ENCODE measurements around the gene ZNF185.

ZNF185 gene

DNA sequence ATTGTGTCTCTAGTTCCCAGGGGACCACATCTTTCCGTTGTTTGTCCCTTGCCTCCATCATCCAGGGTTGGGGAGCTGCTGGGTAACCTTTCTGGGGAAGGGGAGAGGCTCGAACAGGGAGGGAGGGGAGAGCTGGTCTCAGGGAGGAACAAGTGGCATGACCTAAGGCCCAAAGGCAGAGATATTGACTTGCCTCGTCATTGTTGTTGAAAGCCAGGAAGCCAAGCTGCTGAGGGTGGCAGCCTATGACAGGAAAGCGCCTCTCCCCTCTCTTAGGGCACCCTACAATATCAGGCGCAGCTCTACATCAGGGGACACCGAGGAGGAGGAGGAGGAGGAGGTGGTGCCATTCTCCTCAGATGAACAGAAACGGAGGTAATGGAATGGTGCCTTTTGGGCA, 20.8 kb downstream of the ZNF185 start:
- DNase-seq, result no peak

DNA sequence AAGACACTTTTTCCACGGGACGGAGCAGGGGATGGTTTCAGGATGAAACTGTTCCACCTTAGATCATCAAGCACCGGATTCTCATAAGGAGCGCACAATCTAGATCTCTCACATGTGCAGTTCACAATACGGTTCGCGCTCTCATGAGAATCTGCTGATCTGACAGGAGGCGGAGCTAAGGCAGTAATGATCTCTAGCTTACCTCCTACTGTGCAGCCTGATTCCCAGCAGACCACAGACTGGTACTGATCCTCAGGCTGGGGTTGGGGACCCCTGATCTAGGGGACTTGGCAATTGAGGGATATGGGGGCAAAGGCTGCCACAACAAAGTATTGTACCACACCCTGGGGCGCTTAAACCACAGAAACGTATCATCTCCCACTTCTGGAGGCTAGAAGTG, 25.7 kb downstream of the ZNF185 start:
- DNase-seq, result no peak

DNA sequence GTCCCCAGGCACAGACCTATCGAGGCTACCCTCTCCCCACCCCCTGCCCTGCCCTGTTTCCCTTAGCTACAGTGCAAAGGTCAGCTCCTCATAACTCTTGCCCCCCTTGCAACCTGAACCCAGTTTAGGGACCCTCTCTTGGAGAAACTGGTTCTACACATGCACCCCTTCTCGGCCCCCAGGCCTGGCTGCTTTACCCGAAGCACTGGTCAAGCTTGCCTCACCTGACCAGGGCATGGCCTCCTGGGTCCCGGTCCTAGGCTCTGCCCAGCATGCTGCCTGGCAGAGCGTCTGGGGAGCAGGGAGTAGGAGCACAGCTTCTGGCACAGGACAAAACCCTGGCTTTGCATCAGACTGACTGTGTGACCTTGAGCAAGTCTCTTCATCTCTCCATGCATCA, 28.0 kb downstream of the ZNF185 start:
- DNase-seq, result no peak

DNA sequence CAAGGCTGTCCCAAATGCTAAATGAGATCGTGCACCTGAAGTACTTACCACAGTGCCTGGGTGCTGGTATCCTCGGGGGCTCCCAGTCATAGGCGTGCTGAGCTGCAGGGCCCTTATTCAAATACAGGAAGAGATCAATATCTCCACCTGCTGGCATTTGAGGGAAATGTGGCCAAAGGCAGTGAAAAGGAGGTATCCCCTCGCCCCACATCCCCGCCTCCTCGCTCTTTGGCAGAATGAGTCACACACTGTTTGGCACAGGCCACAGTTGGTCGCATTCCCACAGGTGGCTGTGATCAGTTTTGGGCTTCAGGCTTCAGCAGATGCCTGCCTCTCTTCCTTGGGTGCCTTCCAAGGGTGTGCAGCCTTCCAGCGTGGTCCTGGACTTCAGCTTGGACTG, 28.4 kb downstream of the ZNF185 start:
- peak; percentile 65 for DNase-seq

DNA sequence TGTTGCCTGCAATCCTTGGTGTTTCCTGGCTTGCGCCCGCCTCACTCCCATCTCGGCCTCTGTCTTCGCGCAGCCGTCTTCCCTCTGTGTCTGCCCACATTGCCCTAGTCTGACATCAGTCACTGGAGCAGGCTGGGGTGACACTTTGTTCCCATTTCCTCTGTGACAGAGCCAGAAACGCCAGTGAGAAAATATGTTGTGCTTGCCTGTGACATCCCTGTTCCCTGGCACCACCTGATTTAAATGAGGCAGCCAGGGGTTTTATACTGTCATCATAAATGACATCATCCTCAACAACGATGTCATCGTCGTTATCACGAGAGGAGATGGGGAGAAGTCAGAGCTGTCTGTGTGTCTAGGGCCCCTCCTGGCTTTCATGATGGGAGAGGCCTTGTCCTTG, 29.1 kb downstream of the ZNF185 start:
- DNase-seq, result no peak

DNA sequence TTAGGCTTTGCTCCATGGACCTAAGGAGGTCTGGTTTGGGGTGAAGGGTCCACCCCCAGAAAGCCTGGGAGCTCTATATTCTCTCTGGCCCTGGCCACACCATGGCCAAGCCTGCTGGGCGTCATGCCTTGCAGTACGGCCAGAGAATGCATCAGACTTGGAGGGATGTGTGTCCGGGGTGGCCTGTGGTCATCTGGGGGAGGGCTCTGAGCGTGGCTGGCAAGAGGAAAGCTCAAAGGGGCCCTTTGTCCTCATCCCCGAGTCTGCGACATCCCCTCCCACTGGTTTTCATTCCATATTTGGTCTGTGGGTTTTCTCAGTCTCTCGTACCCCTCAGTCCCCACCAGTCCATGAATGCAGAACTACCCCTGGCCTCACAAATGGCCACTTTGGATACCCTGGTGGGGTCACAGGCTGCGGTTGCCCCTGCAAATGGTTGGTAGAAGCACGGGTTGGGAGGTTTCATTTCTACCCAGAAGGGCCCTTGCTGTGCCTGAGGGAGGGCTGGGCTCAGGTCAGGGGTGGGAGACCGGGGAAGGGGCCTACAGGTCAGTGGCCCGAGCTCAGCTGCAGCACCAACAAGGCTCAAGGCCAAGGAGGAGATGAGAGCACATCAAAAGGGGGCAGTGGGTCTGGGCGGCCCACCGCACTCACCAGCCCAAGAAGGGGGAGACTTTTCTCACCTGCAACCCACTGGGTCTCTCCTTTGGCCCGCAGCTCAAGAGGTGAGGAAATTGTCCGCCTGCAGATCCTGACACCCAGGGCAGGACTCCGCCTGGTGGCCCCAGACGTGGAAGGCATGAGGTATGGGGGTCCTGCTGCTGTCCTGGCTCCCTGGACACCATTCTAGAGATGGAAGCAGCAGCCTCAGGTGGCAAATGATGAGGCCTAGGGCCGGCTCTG, 30.2 kb downstream of the ZNF185 start:
- no peak for DNase-seq

DNA sequence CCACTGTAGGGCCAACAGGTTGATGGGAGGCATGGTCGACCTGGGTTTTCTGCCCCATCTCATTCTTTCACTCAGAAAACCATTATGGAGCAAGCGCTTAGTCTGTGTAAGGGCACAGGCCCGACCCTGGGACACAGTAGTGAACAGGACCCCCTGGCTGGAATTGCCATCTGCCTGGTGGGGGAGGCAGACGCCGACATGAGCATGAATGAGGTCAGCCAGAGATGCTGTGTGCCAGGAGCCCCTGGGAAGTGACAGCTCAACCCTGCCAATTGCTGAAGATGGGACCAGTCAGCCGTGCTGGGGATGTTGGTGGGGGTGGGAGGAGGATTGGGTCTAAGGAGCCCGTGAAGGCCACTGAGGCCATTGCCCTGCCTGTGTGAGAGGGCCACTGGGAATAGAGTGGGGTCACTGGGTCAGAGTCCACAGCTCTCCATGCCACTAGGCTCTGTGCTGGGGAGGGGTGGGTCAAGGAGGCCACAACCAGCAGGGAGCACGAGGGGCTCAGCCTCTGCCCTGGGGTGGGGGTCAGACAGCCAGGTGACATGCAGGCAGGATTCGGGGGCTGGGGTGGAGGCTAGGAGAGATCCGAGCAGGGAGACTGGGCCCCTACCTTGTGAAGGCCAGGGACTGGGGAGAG, 31.0 kb downstream of the ZNF185 start:
- DNase-seq, result no peak

DNA sequence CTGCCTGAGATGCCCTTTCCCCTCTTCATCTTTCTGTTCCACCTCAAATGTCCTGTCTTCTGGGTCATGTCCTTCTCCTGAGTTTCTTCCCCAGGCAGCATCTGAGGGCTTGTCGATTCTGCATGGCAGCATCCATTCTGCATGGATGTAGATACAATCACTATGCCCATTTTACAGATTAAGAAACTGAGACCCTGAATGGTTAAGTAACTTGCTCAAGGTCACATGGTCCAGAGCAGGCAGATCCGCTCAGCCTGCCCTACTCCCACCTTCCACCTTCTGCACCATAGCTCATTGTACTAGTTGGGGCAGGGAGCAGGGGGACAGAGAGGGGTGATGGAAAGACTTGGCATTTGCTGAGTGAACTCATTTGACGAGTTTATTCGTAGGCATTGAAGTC, 32.0 kb downstream of the ZNF185 start:
- no peak for DNase-seq

DNA sequence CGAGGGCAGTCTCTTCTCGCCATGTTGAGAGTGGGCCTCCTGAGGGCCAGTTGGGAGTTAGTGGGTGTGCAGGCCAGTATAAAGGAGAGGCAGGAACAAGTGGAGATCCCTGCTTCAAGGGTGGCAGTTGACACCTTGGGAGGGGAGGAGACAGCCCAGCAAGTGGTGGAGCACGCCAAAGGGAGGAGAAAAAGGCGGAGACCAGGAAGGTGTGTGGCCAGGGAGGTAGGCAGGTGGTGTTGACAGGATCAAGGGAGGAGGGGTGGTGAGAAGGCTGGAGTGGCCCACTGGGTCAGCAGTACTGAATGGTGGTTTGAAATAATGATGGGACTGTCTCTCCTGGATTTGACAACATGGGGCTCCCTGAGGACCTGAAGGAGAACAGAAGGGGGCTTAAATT, 32.6 kb downstream of the ZNF185 start:
- DNase-seq, result no peak

DNA sequence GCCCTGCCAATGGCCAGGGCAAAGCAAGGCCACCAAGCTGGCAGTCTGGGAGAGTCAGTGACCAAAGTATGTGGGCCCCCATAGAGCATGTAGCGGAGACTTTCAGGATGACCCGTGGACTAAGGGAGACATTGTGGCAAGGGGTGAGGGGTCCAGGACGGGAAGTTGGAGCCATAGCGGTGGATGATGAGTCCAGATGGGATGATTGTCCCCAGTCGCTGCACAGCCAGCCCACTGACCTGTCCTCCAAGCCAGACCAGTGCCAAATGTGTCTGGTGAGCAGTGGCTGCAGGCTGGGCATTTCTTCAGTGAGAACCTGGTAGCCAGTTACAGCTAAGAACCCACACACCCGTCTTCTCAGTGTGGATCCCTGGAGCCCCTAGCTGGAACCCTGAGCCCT, 34.3 kb downstream of the ZNF185 start:
- no peak for DNase-seq

DNA sequence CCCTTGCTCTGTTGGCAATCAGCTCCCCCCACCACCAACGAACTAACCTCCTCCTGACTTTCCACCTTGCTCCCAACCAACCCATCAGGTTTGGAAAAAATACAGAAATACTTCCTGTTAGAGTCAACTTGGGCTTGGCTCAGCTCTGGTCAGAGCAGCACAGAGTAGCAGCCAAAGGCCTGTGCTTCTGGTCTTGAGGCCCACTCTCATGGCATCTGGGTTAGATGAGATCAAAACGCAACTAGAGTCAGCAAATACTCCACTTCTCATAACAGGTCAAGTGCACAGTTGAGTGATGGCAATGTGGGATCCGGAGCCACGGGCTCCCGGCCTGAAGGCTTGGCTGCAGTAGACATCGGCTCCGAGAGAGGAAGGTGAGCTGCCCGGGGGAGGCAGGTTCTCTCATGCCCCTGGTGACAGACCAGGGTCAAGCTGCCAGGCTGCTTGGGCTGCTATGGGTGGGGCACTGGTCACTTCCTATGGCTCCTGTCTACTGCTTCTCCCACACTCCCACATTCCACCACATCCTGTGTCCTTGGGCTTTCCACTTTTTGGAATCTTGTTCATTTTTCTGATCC, 34.8 kb downstream of the ZNF185 start:
- DNase-seq, result no peak

DNA sequence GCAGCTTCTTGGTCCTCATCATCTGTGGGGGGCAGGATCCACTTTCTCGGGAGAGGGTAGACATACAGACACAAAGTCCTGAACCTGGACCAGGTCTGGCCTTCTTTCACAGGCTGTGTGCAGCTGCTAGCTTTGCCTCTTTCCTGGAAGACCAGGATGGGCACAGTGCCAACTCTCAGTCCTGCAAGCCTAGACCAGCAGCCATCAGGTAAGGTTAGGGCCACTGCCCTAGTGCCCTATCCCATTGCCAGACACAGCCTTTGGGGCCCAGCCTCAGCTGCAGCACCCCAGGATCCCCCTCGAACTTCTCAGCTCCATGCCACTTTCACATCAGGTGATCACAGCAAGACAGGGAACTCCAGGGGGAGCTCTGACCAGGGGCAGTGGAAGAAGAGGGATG, 38.4 kb downstream of the ZNF185 start:
- no peak for DNase-seq

DNA sequence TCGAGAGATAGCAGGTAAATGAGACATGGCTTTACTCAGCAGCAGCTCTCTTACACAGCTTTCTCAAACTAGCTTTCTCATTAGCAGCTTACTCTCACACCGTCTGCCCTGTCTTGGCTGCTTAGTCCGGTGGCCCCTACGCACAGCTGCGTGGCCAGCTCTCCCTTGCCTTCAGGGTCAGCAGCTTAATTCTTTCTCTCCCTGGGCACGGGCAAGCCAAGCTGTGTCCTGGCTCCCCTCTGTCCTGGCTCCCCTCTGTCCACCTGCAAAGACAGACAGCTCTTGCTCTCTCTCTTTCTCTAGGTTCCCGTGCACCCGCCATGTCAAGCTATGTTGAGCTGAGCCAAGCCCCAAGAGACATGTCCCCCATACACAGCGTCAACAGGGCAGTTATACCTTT, 39.4 kb downstream of the ZNF185 start:
- no peak for DNase-seq

DNA sequence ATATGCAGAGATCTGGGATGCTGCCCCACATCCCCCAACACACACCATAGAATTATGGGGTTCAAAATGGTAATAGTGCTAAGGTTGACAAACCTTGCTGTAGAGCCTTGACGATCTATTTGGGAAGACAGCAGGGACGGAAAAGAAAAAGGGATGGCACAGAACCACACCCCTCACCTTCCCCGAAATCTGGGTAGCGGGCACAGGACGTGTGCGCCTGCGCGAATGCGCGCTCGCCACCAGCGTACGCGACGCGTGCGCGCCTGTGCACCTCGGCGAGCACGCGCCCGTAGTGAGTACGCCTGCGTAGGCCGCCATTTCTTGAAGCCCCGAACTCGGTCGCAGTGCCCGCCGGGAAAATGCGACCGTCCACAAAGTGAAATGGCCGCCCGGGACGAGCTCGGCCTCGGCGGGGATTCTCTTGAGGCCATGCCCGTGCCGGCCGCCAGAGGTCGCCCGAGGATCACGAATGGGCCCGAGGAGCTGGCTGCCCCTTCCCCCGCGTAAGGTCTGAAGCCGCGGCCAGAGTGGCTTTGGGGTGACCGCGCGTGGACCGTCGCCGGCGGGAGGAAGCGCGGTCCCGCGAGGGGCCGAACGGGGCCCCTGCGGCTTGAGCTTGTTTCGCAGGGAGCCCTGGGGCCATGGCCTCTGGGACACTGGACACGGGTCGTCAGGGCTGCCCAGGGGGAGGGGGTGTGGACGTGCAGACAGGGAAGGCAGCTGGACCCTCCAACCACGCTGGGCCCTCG, 43.6 kb downstream of the ZNF185 start:
- peak; percentile 93 for DNase-seq

DNA sequence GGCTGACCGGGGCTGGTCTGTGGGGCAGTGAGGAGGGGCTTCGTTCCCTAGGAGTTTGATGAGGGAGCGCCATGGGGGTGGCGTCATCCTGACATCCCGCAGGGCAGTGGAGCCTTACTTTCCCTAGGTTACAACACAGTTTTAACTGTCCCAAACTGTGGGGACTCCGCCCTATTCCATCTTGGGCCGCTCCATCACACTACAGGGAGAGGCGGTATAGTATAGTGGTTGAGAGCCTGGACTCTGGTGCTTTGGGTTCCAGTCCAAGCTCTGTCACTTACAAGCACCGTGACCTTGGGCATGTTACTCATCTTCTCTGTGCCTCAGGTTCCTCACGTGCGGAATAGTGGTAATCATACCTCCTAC, 44.2 kb downstream of the ZNF185 start:
- DNase-seq, result no peak

DNA sequence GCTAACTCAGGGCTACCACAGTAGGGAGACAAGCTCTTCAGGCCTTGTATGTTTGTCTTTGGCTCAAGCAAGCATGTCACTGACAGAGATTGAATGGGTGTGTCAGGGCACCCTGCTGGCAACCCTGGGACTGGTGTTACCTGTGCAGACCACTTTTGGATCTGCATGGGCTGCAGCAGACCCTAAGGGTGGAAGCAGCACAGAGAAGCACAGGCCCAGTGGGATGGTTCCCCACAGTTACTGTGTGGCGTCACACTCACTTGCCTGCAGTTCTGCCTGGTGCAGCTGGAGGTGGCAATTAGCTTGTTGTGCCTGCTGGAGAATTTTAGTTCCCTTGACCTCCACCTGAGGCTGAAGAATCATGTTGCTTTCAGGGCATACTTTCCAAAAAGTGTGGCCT, 46.0 kb downstream of the ZNF185 start:
- DNase-seq, result no peak

DNA sequence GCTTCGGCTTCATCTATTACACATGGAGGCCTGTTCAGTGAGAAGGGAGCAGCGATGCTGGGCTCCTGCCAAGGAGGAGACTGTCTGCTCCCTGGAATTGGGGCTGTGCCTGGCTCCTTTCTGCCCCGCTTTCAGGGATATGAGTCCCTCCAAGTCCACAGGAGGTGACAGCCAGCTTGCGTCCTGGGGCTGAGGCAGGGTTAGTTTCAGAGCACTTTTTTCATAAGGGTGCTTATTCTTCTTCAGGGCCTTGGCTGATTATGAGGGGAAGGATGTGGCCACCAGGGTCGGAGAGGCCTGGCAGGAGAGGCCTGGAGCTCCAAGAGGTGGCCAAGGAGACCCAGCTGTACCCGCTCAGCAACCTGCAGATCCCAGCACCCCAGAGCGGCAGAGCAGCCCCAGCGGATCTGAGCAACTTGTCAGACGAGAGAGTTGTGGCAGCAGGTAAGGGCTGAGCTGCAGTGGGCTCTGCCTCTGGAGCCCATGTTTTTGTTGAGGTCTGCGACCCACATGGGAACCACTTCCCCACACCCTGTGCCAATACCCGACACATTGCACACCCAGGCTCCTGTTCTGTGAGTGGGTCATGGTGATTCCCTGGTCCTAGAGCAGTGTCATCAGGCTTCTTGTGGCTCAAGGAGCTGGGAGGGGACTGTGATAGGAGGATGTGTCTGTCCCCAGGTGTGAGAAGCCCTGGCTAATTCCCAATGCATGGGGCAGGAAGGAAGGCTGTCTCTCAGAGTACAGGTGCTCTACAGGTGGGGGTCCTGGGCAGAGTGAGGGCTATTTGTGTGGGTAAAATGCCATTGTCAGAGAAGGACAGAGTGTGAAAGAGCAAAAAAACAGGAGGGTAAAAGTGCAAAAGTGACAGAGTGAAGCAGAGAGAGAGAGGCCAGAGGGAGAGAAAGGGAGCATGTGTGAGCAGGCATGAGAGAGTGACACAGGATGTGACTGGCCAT, 47.4 kb downstream of the ZNF185 start:
- no peak for DNase-seq

DNA sequence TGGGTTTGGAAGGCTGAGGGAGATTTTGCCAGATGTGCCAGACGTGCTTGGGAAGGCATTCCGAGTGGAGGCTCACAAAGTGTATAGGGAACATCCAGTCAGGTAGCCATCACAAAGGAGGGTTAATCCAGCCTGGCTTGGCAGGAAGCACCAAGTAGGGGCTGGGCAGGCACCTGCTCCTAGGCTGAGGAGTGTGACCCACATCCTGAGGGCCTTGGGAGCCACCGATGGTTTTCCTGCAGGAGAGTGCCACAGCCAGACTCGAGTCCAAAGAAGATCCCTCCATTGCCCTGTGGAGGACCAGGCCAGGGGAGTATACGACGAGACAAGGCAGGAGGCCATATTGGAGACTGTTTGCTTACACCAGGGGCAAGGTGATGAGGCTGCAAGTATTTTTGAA, 48.8 kb downstream of the ZNF185 start:
- no peak for DNase-seq
